ENCODE data around the gene PRRT3.

DNA sequence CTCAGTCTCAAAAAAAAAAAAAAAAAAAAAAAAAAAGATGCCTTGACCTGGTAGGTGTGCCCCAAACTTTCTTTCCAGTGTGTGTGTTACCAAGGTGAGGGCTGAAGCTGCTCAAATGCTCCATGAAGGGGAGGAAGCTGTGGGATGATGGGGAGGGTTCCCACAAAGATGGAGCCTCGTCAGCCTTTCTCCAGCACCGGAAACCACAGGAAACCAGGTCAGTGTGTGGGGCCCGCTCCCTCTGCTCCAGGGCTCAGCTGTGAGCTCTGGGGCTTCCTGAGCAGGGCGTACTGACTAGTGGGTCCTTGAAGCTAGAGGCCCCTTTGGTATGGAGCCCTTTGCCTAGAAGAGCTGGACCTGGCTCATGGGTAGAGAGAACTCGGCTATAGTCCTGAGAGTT is 50.2 kb downstream of the PRRT3 start:
- TF ChIP-seq, protein P1, sequence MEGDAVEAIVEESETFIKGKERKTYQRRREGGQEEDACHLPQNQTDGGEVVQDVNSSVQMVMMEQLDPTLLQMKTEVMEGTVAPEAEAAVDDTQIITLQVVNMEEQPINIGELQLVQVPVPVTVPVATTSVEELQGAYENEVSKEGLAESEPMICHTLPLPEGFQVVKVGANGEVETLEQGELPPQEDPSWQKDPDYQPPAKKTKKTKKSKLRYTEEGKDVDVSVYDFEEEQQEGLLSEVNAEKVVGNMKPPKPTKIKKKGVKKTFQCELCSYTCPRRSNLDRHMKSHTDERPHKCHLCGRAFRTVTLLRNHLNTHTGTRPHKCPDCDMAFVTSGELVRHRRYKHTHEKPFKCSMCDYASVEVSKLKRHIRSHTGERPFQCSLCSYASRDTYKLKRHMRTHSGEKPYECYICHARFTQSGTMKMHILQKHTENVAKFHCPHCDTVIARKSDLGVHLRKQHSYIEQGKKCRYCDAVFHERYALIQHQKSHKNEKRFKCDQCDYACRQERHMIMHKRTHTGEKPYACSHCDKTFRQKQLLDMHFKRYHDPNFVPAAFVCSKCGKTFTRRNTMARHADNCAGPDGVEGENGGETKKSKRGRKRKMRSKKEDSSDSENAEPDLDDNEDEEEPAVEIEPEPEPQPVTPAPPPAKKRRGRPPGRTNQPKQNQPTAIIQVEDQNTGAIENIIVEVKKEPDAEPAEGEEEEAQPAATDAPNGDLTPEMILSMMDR (IDR thresholded peaks at IDR 0.05; ENCODE audit: low read depth, low read length) = no peak
- no peak for TF ChIP-seq POLR2A (IDR thresholded peaks at IDR 0.05; ENCODE audit: extremely low read depth, insufficient read length)
- TF ChIP-seq, protein P2, sequence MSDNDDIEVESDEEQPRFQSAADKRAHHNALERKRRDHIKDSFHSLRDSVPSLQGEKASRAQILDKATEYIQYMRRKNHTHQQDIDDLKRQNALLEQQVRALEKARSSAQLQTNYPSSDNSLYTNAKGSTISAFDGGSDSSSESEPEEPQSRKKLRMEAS (IDR thresholded peaks at IDR 0.05; ENCODE audit: low read depth, low read length) = no peak
- TF ChIP-seq MYC (IDR thresholded peaks at IDR 0.05; ENCODE audit: low read depth, low read length) = no peak
